NCI-H2029 treated with DMSO at 0.1 percent for 48 hours (cell line): ENCODE data around the gene GFAP.

ENCODE experiments used
- DNase-seq: peaks from one replicate; lab custom pipeline; 2025; lab: John Stamatoyannopoulos, UW

Gene GFAP

DNA sequence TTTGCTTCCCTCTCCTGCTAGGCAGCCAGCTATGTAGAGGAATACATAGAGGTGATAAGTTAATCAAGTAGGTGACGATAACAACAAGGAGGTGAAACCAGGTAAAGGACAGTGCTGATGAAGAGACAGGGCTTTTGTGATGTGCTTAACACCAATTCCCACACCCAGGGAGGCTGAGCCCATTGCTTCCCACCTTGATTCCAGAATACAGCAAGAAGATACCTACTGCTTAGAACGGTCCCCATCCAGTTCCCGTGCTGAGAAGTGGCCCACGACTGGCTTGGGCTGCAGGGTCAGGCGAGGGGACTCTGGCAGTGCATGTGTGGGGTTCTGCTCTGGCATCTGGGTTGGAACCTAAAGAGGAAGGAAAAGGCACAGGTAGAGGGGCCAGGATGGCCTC lies 16.1 kb upstream of the GFAP start:
- no peak for DNase-seq

DNA sequence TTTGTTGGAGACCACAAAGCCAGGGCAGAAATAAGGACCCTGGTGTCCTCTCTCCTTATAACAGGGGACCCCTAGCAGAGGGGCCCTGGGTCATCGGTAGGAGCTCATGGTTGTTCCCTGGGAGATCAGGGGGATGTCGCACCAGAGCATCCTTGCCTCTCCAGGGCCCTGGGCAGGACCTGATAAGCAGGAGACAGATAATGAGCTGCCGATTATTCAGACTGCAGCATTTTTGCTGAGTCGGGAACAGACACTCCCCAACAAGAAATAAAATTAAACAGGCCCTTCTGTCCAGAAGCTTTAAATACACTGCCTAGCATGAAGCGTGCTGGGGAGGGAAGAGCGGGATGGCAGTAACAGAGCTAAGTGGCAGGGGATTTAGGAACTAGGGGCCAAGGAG lies 15.4 kb upstream of the GFAP start:
- DNase-seq = no peak

DNA sequence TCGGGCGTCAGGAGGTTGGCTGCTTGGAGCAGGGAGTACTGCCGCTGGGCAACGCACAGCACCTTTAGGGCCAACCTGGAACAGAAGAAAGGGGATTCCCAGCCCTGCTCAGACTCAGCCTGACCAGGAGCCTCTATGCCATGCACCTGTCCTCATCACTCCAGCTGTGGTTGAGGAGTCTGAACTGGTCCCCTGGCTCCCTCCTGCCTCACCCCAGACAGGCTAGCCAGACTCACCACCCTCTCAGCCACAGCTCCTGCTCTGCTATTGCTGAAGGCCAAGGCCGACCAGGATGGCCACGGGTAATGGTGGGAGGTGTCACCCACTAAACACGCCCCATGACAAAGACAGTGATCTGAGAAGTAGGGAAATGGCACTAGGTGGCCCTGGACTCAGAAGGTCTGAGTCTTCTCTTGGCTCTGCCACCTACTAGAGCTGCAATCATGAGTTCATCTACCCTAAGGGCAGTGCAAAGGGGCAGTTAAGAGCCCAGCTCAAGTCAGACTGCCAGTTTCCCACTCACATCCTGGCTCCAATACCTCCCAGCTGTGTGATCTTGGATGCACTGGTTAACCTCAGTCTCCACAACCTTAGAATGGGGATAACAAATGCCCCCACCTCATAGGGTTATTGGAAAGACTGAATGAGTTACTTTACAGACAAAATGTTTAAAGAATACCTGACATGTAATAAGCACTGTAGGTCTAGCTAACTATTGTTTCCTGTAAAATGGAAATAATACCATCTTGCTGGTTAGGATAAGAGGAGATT lies 13.8 kb upstream of the GFAP start:
- no peak for DNase-seq

DNA sequence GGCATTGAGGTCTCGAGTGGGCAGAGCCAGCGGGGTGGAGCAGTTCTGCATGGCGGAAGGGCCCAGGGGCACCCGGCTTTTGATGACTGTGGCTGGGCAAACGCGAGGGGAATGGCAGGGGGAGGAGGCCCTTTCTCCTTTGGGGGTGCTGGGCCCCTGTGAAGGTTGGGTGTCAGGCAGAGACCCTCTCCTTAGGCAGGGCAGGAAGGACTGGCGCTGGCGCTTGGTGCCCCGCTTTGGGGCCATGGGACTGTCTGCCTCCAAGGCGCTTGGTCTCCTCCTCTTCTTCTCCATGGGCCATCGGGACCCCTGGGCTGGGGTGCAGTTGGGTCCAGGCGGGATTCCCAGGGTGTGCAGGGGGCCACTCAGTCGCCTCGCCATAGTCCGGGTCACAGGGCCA lies 12.8 kb upstream of the GFAP start:
- no peak for DNase-seq

DNA sequence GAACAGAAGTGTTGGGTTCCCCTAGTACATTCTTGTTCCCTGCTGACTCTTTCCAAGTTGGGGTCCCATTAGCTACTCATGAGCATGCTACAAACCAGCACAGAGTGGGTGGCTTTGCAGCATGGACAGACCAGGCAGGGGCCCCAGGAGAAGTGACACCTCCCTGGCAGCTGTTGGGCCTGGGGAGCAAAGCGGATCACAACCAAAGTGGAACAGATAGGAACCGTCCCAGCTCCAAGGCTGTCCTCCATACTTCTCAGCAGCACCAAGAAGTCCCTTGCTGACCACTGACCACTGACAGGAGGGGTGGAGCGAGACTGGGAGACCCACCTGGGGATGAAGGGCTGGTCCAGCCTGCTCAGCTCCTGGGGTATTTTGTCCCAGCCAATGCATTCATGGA lies 12.4 kb upstream of the GFAP start:
- no peak for DNase-seq

DNA sequence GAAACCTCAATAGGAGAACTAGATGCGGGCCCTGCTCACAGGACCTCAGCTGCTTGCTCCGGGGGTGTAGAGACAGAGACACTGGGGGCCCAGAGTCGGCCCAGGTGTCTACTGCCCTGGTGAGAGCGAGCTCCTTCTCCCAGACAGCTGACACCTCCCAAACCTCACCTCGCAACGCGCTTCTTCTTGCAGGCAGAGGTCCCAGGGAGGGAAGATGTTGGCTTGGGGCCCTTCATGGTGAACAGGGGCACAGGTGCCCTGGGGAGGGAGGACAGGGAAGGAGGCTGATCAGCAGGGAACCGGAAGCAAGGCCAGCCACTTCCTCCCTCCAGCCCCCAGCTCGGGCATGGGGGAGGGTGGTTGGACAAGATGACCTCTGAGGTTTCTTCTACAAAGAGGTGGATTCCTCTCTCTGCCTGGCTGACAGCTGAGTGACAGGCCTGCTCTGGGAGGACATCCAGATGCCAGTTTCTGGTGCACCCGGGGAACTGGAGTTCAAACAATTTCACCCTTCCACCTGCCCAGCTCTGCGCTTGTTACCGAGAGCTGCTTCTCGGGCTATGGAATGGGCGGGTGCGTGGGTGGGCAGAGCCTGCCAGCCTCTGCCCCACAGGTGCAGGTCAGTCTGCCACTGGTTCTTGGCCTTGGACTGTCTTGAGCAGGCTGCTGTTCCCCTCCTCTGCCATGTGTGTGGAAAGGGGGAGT lies 11.7 kb upstream of the GFAP start:
- DNase-seq = no peak

DNA sequence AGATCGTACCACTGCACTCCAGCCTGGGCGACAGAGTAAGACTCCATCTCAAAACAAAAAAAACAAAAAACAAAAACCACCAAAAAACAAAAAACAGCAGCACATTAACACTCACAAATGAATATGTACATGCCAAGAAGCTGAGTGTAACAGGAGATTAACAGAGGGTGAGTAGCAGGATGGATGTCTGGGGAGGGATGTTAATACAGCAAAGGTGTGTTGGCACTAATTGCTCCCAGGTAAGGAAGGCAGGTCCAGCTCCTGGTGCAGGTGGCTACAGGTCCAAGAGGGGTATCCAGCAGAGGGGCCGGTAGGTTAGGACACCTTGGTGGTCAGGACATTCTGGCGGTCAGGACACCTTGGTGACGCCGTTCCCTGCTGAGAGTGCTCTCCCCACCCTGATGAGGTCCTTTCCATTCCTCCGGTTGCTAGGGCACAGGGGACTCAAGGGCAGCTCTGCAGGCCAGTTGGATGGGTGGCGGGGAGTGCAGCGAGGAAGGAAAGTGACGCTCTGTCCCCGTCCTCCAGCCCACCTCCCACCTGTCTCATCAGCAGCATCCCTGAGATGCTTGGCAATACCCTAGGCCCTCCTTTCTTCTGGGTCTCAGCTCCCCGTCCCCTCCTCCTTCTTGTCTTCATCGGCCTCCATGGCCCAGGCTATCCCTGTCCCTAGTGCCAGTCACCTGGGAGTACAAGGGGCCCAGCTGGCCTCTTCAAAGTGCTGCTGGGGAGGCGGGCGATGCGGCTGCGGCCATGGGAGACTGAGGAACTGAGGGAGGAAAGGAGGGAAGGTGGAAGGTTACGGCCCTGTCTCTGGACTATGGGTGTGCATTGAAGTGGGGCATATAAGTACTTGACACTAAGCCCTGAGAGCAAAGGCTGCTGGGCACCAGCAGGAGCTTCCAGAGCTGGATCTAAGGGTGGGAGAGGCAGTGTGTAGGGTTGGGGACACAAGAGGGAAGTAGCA lies 10.7 kb upstream of the GFAP start:
- DNase-seq = no peak

DNA sequence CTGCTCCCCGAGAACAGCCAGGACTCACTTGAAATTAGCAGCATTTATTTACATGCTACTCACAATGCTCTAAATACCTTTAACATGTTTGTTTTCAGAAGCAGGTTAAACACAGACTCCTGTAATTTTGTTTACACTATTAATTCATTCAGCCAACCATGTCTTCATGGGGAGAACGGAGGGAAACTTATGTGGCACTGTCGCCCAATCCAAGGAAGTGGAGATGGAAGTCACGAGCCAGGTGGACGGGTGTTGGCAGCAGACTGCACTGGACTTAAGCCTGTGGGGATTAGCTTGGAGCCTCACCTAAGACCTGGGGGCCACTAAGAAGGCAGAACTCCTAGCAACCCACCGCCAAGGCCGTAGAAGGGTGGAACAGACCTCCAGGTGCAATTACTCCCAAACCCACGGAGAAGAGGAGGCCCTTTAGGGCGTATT lies 8.8 kb upstream of the GFAP start:
- no peak for DNase-seq

DNA sequence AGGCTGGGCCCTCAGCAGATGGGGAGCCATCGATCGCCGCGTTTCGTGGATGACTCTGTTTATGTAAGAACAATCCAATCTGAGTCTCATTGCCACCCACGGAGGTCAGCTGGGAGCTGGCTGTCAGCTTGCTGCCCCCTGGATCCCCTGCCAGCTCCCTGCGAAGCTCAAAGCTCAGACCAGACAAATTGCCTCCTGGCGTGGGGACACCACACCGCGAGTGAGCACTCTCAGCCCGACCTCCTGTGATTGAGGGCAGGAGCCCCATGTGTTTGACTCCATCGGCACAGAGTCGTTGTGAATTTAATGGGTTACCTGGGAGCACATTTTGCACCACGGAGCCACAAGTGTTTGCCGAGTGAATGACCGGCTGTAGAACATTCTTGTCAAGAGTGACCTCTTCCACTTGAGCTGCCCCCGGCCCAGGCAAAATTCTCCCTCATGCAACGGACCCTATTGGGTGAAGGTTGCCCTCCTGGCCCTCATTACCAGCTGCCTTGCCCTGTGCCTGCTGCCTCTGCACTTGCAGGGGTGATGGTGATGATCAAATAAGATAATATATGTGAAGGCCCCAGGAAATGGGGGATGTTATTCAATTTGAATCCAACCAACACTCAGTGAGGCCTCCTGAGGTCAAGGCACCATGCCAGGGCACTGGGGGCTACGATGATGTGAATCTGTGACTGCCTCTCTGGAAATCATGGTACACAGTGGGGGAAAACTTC lies 7.6 kb upstream of the GFAP start:
- DNase-seq = no peak

DNA sequence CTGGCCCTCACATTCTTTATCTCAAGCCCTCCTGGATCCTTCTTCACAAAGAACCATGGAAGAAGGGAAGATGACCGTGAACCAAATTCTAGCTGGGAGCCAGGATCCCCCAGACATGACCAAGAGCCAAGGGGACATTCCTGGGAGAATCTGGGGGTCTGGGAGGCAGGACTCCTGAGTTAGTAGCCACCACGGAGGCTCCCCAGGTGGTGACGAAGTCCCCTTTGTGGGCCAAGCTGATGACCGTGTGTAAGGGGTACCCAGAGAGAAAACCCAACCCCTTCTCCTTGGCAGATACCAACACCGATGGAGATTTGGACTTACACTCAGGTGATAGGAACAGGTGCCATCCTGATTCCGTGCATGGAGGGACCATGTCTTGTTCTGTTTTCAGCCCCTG lies 6.8 kb upstream of the GFAP start:
- no peak for DNase-seq

DNA sequence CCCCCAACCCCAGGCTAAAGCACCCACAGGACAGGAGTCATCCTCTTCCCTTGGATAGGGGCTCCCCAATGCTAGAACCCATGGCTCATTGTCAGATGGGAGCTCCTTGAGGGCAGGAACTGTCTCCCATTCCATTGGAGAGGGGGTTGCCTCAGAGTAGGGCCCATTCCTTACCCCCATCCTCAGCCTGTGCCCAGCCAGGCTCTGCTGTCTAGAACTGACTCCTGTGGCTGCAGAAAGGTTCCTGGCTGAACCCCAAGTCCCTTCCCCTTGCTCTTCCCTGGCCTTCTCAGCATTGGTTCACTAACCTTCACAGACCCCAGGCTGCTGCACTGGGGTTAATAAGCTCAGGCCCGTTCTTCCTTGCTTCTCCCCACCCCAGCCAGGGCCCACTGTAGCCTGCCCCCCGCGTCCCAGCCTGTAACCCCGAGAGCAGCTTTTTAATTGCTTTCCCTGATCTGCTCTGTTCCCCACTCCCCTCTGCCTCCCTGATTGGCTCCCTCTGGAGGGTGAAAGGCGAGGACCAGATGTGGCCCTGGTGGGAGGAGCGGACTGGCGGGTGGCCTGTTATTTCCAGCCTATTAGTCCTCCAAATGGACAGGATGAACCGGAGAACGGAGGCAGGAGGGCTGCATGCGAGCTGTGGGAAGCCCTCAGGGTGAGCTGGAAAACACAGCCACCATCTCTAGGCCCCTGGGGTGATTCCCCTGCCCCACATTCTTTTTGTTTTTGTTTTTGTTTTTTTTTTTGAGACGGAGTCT lies 6.0 kb upstream of the GFAP start:
- no peak for DNase-seq

DNA sequence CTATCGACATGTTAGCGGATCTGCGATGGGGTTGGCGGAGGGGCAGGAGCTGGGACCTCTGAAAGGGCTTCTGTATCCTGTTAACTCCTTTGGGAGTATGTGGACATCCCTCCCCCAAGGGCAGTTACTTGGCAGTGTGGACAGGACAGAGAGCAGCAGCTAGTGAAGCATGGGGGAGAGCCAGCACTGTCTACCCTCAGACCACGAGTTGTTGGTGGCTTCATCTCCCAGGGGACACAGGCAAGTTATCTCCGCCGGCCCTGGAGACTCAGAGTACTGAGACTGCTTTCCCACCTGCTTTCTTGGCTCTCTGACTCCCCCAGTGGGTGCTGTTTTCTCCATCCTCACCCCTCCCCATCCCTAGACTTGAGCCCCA lies 5.3 kb upstream of the GFAP start:
- no peak for DNase-seq

DNA sequence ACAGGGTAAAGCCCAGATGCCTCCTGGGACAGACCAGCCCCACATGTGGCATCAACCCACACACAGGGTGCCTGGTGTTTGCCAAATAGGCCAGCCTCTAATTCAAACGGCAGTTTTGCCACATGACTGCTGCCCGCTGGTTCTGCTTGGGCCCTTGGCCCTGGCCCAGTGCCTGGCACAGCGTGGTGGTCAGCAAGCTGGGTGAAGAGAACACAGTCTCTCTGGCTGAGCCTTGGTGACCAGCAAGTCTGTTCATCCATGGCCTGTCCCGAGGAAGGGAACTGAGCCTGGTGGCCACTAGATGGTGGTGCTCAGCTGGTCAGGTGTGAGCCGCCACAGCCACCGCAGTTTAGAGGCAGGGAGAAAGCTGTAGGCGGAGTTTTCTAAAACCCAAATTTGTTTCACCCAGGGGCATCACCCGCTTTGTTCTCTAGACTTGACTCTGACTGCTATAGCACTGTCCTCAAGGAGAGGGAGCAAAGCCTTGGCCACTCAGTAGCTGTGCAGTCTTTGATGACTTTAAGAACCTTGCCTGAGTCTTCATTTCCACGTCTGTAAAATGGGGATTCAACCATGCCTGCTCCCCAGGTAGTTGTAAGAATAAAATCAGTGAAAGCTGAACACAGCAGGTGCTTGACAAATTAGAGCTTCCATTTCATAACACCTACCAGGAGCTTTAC lies 4.7 kb upstream of the GFAP start:
- no peak for DNase-seq

DNA sequence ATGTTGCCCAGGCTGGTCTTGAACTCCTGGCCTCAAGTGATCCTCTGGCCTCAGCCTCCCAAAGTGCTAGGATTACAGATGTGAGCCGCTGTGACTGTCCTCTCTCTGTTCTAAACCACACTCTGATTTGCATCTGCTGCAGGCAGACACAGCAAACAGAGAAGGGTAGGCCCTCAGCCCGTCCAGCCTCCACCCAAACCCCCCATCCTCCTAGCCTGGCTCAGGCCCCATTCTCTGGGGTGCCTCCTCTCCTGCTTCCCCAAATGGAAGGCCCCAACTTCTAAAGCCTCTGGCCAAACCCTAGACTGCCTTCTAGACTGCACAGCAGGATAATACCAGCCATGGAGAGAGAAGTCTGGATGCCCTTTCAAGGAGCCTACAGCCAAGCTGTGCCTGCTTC lies 4.1 kb upstream of the GFAP start:
- no peak for DNase-seq

DNA sequence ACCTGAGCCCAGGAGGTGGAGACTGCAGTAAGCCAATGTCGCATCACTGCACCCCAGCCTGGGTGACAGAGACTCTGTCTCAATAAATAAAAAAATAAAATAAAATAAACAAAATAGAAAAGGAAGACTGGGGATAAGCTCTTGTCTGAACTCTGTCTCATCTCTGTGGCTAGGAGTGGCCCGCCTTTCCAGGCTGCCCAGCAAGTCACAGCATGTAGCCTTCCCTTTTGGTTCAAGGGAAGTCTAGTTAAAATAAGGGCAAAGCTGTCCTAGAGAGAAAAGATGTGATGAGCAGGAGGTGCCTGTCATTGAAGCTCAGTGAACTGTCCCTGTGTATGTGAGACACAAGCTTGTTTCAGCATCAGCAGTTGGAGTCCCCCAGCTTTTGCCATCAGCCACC lies 2.7 kb upstream of the GFAP start:
- no peak for DNase-seq

DNA sequence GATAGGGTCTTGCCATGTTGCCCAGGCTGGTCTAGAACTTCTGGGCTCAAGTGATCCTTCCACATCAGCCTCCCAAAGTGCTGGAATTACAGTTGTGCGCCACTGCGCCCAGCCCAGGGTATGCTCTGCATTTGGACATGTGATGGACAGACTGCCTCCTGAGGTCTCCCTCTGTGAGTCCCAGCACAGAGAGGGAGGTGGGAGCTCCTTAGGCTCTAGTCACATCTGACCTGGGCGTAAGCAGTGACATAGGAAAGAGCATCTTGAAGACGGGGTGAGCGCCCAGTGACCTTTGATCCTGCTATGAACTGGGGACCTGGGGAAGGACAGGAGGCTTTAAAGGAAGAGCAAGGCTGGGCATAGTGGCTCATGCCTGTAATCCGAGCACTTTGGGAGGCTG lies 2.2 kb upstream of the GFAP start:
- no peak for DNase-seq

DNA sequence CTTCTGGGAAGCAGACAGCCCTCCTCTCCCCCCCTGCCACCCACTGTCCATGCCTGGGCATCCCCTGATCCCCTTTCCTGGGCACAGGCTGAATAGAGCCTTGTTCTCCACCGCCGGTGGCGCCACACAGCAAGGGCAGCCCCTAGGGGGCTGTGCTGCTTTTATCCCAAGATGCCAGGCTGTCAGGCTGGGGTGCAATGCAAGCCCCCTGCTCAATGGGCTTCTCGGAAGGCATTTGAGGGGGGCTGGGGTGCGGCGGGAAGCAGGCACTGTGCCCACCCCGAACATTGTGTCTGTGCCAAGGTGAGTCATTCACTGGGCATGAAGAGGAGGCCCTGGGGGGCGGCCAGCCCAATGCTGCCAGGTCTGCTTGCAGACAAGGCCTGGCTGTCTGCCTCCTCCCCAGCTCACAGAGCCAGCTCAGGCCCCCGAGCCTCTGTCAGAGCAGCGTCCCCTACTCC lies 1.5 kb upstream of the GFAP start:
- no peak for DNase-seq

DNA sequence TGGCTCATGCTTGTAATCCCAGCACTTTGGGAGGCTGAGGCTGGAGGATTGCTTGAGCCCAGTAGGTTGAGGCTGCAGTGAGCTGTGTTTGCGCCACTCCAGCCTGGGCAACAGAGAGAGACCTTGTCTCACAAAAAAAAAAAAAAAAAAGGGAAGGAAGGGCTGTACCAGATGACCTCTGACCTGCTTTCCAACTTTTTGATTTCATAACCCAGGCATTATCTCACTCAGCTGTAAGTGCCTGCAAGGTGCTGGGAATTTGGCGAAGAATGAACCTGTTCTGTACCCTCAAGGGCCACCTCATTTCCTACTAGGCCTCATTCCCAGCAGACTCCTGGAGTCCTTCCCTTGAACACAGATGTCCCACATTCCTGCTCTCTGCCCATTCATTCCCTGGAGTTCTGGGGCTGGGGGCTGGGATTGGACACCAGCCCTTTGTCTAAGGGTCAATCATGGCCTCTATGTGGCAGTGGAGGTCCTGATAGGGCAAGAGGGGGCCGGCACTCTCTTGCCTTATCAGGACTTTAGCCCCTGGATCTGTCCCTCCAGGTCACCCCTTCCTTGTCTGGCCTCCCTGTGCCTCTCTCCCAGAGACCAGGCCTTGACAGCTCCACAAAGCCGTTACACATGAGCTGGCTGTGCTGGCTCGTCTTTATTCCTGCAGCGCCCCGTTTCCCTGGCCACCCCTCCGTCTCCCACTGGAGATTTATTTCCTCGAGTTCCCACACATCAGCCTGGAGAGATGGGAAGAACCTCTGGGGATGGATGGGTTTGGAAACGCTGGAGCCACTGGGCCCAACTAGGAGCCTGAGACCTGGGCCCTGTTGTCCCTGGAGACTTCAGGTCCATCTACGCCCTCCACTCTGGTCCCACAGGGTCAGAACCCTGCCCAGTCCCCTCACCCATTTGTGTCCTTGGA lies 821 bp upstream of the GFAP start:
- no peak for DNase-seq

DNA sequence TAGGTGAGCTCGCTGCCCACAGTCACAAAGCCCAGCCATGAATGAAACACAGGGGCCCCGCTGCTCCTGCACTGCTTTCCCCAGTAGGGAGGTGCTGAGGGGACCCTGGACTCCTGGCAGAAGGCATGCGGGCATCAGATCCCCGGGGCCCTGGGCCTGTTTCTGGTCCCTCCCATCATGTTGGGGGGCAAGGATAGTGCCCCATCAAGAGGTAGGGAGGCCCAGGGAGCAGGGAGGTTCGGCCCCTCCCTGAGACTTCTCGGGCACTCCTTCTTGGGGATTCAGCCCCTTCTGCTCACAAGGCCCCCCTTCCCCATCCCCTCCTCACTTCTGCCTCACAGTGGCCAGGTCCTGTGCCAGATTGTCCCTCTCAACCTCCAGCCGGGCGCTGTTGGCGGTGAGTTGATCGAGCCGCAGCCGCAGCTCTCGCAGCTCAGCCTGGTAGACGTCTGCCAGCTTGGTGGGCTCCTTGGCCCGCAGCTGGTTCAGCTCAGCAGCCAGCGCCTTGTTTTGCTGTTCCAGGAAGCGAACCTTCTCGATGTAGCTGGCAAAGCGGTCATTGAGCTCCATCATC lies 515 bp downstream of the GFAP start:
- DNase-seq = no peak
